IPS-15b (cell line): ENCODE measurements around the gene KLHL9.
"Not testable (repeated sequence)": the region's sequence is repeated elsewhere in the genome, so short reads cannot be mapped to it uniquely, and the experiment has no call there.

Experiments used
- H3K27me3 ChIP-seq: one replicate; pipeline ENCODE4 v1.6.1; 2013; ENCODE audit warnings: low read length; ENCODE audit not compliant: control insufficient read depth, insufficient read depth
- H3K36me3 ChIP-seq: one replicate; pipeline ENCODE4 v1.6.1; 2013; ENCODE audit warnings: low read length; ENCODE audit not compliant: control insufficient read depth, insufficient read depth
- H3K4me1 ChIP-seq: one replicate; pipeline ENCODE4 v1.6.1; 2013; ENCODE audit warnings: mild to moderate bottlenecking, low read length; ENCODE audit not compliant: control insufficient read depth, insufficient read depth
- H3K4me3 ChIP-seq: one replicate; pipeline ENCODE4 v1.5.1; 2013; ENCODE audit warnings: low read depth, low read length
- H3K9ac ChIP-seq: one replicate; pipeline ENCODE4 v1.6.1; 2013; ENCODE audit warnings: low read depth, mild to moderate bottlenecking, low read length
- H3K9me3 ChIP-seq: one replicate; pipeline ENCODE4 v1.6.1; 2013; ENCODE audit warnings: mild to moderate bottlenecking, low read length; ENCODE audit not compliant: control insufficient read depth, insufficient read depth

Gene KLHL9

GRCh38 chr9:21334701-21335632 lies at the start of gene KLHL9:
KLHL9 (minus strand) TSS chr9:21335404; CDS start chr9:21334859, 545 bp downstream.
- Histone ChIP-seq H3K36me3 (no peaks in the 10 kb centered on the region), H3K4me1 (peaks cover 8% of the 10 kb centered on the region), H3K4me3 (peak within 1 kb of the TSS; percentile 92), H3K9ac (peak within 1 kb of the TSS; percentile 90), H3K9me3 (no peaks in the 10 kb centered on the region), H3K27me3 (no peaks in the 10 kb centered on the region)

GRCh38 chr9:21383627-21384026 lies 48.4 kb upstream of the KLHL9 start:
- Histone ChIP-seq H3K9ac (no peak overlapping the region), H3K36me3 (no peaks in the 10 kb centered on the region), H3K9me3 (no peaks in the 10 kb centered on the region), H3K4me3 (no peak overlapping the region), H3K4me1 (peaks cover 10% of the 10 kb centered on the region), H3K27me3 (no peaks in the 10 kb centered on the region)

- H3K4me1 ChIP-seq = peaks cover 10% of the 10 kb centered on the region
- H3K36me3 ChIP-seq = no peaks in the 10 kb centered on the region
- no peak overlapping the region for H3K4me3 ChIP-seq
- no peaks in the 10 kb centered on the region for H3K9me3 ChIP-seq
- H3K9ac ChIP-seq = no peak overlapping the region
- H3K27me3 ChIP-seq = no peaks in the 10 kb centered on the region
Observed at GRCh38 chr9:21381448-21382339, 46.5 kb upstream of the KLHL9 start.

GRCh38 chr9:21371467-21371866 lies 36.3 kb upstream of the KLHL9 start:
- not testable (repeated sequence) for H3K4me3 ChIP-seq, H3K9ac ChIP-seq, H3K4me1 ChIP-seq, H3K27me3 ChIP-seq, H3K9me3 ChIP-seq, H3K36me3 ChIP-seq

GRCh38 chr9:21367957-21368356 lies 32.8 kb upstream of the KLHL9 start, which contains the start of gene IFNA13:
IFNA13 (minus strand) TSS chr9:21368057; CDS start chr9:21368010, 47 bp downstream.
- no peaks in the 10 kb centered on the region for H3K27me3 ChIP-seq
- no peak within 1 kb of the TSS for H3K9ac ChIP-seq
- no peaks in the 10 kb centered on the region for H3K9me3 ChIP-seq
- no peak within 1 kb of the TSS for H3K4me3 ChIP-seq
- H3K36me3 ChIP-seq = no peaks in the 10 kb centered on the region
- H3K4me1 ChIP-seq = no peaks in the 10 kb centered on the region

- not testable (repeated sequence) for H3K36me3 ChIP-seq, H3K4me1 ChIP-seq, H3K9ac ChIP-seq, H3K4me3 ChIP-seq, H3K27me3 ChIP-seq, H3K9me3 ChIP-seq
Observed at GRCh38 chr9:21367169-21367568, 32.0 kb upstream of the KLHL9 start.

GRCh38 chr9:21362287-21362686 lies 27.1 kb upstream of the KLHL9 start:
- H3K27me3 ChIP-seq = no peaks in the 10 kb centered on the region
- H3K36me3 ChIP-seq = no peaks in the 10 kb centered on the region
- H3K9ac ChIP-seq = no peak overlapping the region
- H3K4me1 ChIP-seq = no peaks in the 10 kb centered on the region
- no peaks in the 10 kb centered on the region for H3K9me3 ChIP-seq
- H3K4me3 ChIP-seq = no peak overlapping the region

GRCh38 chr9:21357479-21358460 lies 22.6 kb upstream of the KLHL9 start:
- Histone ChIP-seq H3K27me3 (no peaks in the 10 kb centered on the region), H3K36me3 (no peaks in the 10 kb centered on the region), H3K9me3 (no peaks in the 10 kb centered on the region), H3K4me3 (no peak overlapping the region), H3K4me1 (no peaks in the 10 kb centered on the region), H3K9ac (no peak overlapping the region)

- Histone ChIP-seq H3K36me3 (no peaks in the 10 kb centered on the region), H3K27me3 (no peaks in the 10 kb centered on the region), H3K4me1 (no peaks in the 10 kb centered on the region), H3K9ac (no peak within 1 kb of the TSS), H3K9me3 (no peaks in the 10 kb centered on the region), H3K4me3 (no peak within 1 kb of the TSS)
Observed at GRCh38 chr9:21350787-21351186, 15.6 kb upstream of the KLHL9 start, which contains the start of gene IFNA6. IFNA6 (minus strand) TSS chr9:21350887; CDS start chr9:21350887, 0 bp downstream.

- Histone ChIP-seq H3K4me1 (no peaks in the 10 kb centered on the region), H3K36me3 (no peaks in the 10 kb centered on the region), H3K27me3 (no peaks in the 10 kb centered on the region), H3K9ac (no peak overlapping the region), H3K9me3 (no peaks in the 10 kb centered on the region), H3K4me3 (no peak overlapping the region)
Observed at GRCh38 chr9:21348430-21348970, 13.3 kb upstream of the KLHL9 start.
